DLD1 (cell line): ENCODE measurements around the gene HDGFL3.
"Not testable (repeated sequence)": the region's sequence is repeated elsewhere in the genome, so short reads cannot be mapped to it uniquely, and the experiment has no call there.

ENCODE experiments used
- in situ Hi-C: cut with HindIII; loops from 2 replicates; pipeline ENCODE4 v1.10.0; 2017; ENCODE audit warnings: low sequenced_read_pairs

HDGFL3 gene

DNA sequence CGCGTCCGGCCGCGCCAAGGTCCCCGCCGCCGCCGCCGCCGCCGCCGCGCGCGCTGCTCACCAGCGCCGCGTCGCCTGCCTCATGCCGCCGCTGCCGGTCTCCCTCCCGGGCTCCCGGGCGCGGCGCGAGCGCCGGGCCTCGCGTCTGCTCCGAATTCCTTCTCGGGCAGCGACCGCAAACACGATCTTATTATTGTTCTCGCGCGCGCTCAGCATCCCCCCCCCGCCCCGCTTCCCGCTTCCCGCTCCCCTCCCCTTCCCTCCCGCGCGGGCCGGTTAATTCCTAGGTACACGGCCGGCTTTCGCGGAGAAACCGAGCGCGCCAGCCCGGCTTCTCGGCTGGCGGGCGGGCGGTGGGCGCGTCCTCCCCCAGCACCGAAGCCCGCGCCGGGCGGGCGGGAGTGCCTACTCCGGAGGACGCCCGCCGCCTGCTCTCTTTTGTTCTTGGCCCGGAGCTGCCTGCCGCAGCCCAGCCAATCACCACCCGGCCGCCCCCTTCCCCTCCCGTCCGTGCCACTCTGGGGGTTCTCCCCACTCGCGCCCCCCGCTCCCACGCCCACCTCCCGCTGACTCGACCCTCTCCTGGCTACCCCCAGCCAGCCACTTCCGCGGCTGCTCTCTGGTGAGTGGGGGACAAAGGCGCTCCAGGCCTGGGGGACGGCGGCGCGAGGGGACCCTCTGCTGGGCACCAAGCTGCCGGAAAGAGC, at the start of gene HDGFL3:
TSS of gene HDGFL3 (minus strand) at position 164 of the 707 bp plus-strand sequence. CDS start 409 bp downstream, outside the sequence.
- in situ Hi-C loops = no loop called here

DNA sequence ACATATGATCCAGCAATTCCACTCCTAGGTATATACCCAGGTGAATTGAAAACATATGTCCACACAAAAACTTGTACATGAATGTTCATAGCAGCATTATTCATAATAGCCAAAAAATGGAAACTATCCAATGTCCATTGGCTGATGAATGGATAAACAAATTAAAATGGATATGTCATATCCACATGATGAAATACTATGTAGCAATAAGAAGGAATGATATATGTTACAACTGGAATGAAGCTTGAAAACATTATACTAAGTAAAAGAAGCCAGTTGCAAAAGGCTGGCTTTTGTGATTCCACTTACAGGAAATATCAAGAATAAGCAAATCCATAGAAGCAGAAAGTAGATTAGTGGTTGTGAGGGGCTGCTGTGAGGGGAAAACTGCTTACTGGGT, 43.2 kb upstream of the HDGFL3 start:
- in situ Hi-C loops = no loop called here

DNA sequence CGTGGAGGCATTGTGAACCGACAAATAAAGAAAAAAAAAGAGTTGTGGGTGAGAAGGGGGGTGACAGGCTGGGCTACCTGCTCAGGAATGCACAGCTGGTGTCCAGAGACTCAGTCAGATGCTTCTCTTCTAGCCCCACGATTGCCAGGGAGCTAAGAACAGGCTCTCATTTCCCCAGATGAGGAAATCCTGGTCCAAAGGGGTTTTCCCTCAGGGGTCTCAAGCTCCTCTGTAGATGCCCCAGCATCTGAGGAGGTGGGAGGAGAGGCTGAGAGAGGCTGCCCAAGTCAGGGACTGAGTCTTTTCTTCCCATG, 41.4 kb upstream of the HDGFL3 start:
- in situ Hi-C loops = no loop called here

DNA sequence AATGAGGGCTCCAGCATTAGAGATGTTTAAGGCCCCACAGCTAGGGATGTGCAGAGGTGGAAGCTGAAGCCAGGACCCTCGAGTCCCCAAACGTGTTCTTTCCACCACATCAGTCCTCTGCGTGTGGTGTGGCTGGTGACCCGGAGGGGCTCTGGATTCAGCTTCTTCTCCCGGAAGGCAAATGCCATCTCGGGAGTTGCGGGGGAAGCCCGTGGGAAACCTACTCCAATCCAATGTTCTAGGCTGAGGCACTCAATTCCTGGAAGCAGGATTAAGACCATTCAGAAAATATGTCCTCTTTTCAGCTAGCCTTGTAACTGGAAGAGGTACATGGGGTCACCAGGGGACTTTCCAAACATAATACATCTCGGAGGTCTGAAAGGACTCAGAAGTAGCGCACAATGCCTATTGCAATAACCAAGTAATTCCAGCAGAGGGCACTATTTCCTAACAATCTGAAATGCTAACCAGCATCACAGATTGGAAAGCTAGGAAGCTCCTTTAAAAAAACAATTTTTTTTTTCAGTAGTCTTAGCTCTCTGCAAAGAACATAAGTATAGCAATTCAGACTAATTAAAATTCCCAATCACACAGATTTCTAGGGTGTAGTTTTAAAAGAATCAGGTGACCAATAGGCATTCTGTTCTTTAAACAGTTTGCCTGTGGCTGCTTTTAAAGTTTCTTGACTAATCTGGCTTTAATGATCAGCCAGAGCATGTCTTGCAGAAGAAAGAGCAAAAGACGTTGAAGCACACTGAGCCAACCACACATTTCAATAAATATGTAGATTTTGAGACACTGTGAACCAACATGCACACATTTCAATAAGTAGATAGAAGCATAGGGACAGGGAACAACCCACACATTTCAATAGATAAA, 40.8 kb upstream of the HDGFL3 start:
- in situ Hi-C loops = no loop called here

DNA sequence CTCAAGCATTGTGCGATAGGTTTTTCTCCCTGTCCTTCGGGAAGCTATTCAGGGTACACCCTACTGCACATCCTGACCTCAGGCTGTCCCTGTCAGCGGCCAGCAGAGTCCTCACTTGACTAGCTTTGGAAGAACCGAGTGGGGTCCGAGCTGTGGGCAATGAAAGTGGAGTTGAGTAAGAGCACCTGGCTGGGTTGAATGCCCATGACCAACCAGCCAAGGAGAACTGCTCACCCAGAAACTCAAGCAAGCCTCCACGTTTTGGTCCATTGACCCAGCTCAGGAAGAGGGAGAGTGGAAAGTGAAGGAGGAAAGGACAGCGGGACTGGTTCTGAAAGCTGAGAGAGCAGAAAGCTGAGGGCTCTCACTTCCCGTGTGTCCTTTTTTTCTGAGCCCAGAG, 36.0 kb upstream of the HDGFL3 start:
- in situ Hi-C loops = no loop called here

DNA sequence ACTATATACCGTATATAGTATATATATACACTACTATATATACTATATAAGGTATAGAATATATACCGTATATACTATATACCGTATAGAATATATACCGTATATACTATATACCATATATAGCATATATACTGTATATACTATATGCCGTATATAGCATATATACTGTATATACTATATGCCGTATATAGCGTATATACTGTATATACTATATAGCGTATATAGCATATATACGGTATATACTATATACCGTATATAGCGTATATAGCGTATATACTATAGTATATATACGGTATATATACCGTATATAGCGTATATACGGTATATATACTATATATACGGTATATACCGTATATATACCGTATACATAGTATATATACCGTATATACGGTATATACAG, 22.6 kb upstream of the HDGFL3 start:
- in situ Hi-C loops = no loop called here

DNA sequence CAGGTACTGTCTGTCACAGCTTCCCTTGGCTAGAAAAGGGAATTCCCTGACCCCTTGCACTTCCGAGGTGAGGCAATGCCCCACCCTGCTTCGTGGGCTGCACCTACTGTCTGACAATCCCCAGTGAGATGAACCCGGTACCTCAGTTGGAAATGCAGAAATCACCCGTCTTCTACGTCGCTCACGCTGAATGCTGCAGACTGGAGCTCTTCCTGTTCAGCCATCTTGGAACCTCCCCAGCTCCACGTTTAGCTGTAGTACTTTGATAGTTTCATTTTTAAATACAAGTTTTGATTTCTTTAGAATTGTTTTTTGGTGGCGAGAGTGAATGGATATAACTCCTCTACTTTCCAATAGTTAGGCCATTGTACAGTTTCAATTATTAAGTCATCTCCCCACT, 17.8 kb upstream of the HDGFL3 start:
- in situ Hi-C loops = no loop called here

DNA sequence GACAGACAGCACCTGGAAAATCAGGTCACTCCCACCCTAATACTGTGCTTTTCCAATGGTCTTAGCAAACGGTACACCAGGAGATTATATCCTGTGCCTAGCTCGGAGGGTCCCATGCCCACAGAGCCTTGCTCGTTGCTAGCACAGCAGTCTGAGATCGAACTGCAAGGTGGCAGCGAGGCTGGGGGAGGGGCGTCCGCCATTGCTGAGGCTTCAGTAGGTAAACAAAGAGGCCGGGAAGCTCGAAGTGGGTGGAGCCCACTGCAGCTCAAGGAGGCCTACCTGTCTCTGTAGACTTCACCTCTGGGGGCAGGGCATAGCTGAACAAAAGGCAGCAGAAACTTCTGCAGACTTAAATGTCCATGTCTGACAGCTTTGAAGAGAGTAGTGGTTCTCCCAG, 14.2 kb upstream of the HDGFL3 start:
- in situ Hi-C loops = not testable (repeated sequence)

DNA sequence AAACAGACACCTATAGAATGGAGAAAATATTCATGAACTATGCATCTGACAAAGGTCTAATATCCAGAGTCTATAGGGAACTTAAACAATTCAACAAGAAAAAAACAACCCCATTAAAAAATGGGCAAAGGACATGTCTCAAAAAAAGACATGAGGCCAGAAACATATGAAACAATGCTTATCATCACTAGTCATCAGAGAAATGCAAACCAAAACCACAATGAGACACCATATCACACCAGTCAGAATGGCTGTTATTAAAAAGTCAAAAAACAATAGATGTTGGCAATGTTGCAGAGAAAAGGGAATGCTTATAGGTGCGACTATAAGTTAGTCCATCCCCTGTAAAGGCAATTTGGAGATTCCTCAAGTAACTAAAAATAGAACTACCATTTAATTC, 11.4 kb upstream of the HDGFL3 start:
- in situ Hi-C loops = no loop called here

DNA sequence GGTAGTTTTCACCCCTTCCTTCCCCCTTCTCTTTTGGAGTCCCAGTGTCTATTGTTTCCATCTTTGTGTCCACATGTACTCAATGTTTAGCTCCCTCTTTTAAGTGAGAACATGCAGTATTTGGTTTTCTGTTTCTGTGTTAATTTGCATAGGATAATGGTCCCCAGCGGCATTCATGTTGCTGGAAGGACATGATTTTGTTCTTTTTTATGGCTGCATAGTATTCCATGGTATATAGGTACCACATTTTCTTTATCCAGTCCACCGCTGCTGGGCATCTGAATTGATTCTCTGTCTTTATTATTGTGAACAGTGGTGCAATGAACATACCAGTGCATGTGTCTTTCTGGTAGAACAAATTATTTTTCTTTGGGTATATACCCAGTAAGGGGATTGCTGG, 7.7 kb upstream of the HDGFL3 start:
- in situ Hi-C loops = no loop called here

DNA sequence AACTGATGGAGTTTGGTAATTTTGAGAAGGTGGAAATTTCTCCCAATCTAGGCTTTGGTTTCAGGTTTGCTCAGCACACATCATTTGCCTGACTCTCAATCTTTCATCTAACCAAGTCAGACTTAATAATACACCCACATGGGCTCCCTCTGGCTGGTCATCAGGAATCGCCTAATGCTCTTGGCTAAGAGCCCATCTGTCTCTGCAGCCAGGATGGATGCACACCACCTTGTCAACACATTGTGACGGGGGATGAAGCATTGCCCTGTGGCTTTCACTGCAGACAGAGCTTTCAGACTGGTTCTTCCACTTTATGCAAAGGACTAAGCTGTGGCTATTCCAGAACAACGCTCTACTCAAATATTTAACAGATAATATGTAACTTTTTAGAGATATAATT, 3.0 kb upstream of the HDGFL3 start:
- in situ Hi-C loops = no loop called here

DNA sequence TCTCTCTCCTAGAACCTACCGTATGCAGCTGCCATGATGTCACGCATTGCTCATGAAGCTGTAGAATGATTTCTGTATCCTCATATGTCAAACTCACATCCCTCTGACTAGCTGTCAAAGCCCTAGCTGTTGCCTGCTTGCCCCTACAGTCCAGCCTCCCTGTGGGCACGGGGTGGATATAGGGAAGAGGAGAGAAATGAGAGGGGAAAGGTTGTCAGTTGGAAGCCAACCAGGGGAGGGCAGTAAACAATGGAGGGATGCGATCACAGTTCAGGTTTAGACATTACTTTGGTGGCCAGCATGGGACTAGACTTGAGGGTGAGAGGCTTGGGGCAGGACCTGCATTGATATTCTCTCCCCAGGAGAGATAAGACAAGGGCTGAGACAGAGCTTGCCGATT, 1.7 kb upstream of the HDGFL3 start:
- in situ Hi-C loops = no loop called here

DNA sequence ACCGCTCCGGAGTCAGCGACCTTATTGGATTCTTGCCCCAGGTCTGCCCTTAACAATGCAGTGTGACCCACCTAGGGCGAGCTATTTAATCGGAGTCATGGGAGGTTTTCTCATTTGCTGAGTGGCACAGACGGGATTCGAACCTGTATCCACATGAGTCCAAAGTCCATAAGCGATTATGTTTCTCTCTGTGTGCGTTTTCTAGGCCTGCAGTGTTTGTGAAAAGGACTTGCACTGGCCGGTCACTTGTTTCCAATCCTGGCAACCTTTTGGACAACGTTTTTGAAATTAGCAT, 691 bp upstream of the HDGFL3 start:
- in situ Hi-C loops = no loop called here

DNA sequence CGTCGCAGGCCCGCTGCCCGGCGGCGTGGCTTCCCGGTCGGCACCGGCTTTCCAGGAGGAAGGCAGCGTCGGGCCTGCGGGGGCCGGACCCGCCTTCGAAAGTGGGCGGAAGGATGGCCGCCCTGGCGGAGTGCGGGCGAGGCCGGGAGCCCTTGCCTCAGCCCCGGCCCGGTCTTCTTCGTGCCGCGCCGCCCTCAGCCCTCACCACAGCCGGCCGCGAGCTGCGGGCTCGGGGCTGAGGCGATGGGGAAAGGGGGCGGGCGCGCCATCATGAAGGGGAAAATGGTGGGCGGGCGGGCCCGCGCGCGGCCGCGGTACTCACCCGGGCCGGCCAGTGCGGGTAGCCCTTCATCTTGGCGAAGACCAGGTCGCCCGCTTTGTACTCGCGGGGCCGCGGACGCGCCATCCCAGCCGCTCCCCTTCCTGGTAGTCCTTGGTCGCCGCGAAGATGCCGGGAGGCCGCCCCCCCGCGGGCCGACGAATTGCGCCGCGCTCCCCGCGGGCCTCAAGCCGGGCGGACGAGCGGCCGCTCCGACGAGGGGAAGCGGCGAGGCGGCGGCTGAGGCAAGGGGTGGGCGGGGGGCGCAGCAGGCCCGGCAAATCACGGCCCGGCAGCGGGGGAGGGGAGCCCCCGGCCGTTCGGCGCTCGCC, 489 bp downstream of the HDGFL3 start:
- in situ Hi-C loops = no loop called here

DNA sequence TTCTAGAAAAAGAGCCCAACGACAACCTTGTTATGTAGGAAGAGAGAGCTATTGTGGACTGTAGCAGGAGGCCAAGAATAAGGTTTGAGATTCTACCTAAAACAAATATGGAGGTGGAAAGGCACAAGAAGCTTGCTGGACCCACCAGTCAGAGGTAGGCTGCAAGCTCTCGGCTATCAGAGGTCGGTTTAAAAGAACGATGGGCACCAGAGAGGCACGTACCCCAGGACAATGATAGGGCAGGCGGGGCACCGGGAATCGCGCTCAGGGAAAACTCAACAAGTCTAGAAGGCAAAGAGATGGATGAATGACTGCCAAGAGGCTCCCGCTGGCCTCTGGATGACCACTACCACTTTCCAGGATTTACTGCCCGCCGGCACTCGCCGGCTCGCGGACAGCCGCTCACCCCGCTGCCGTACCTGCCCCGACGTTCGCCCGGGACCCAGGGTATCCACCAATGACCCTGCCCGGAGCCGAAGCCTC, 1.1 kb downstream of the HDGFL3 start:
- in situ Hi-C loops = no loop called here

DNA sequence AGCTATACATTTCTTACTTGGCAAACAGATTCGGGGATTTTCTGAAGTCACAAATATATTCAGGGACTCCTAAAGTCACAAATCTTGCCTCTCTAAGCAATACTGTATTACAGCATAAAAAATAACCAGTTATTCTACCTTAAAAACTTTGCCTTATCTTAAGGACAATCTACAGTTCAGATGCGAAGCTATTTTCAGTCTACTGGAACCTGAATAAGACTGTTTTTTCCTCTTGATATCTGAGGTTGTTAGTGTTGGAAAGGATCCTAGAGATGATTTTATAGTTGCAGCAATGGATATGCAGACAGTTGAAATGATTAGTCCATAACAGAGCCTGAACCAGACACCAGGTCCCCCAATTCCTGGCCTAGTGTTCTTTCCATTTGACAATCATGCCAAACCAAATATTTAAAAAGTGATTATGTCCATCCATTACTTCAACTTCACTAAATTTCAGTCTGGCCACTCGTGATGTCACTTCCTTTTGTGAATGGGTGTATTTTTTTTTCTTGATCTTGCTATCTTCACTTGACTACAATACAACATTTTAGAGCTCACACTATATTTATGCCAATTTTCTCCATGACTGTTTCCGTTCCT, 1.8 kb downstream of the HDGFL3 start:
- in situ Hi-C loops = no loop called here

DNA sequence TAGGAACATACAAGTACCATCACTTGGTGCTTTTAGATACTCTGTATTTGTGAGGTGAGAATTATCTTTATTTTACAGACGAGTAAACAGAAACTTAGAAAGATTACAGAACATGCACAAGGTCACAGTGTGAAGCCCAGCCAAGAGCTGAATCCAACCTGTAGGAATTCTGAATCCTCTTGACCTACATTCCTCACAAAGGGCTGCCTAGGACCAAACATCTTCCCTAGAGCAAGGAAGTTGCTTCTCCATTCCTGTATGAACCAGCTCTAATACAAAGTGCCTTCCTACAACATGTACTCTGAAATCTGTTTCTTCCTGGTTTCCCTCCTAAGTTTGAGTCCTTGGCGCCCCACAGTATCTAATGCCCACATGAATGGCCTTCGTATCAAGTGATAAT, 2.9 kb downstream of the HDGFL3 start:
- in situ Hi-C loops = no loop called here

DNA sequence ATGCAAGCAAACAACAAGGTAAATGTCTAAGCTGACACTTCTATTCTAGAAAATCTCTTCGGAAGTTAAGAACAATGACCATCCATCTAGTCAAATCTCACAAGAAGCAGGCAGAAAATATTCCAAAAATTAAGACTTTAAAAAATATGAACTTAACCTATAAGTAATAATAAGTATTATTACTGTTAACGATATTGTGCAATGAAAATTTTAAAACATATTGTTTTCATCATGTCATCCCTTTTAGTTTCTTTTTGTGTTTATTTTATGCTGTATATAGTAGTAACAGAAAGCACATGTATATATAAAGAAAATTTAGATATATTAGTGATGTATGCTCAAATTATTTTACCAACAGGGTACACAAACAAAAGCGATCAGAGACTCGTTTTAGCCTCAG, 4.1 kb downstream of the HDGFL3 start:
- in situ Hi-C loops = no loop called here

DNA sequence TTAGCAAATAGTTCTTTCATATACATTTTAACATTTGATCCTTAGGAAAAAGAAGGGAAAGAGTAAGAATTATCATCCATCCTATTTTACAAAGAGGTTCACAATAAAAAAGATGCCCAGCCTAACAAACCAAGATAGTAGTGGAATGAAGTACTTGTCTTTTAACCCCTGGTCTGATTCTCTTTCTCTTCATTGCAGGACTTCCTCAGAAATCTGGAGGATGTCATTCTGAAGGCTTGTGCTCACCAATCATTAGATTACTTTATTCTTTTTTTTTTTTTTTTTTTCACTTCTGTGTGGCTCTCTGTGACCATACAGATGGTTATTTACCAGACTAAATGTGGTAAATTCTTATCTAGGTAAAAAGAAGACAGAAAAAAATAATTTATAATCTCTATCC, 7.0 kb downstream of the HDGFL3 start:
- in situ Hi-C loops = no loop called here

DNA sequence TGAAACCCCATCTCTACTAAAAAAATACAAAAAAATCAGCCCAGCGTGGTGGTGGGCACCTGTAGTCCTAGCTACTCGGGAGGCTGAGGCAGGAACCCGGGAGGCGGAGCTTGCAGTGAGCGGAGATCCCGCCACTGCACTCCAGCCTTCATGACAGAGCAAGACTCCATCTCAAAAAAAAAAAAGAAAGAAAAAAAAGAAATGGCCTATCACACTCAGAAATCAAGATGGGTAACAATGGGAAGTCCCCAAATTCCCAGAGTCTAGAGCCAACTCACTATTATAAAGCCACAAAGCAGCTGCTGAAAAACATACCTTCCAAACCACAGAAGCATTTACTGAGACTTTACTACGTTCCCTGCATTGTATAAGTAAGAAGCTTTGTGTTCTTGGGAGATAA, 7.5 kb downstream of the HDGFL3 start:
- in situ Hi-C loops = no loop called here

DNA sequence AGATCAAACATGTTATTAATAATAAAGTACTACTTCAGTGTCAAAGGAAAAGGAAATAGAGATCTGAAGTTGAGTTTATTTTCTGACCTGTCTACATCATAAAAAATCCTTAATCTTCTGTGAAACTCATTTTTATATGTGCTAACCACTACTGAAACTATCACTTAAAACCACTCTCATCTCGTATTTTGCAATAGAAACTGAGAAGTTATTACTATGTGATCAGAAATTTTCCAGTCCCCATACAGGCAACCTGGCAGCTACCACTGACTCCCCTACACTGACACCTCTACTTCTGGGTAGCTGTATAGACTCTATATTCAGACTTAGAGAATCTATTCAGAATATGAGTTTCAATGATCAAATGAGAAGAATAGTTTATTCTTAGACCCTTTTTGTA, 8.3 kb downstream of the HDGFL3 start:
- in situ Hi-C loops = no loop called here

DNA sequence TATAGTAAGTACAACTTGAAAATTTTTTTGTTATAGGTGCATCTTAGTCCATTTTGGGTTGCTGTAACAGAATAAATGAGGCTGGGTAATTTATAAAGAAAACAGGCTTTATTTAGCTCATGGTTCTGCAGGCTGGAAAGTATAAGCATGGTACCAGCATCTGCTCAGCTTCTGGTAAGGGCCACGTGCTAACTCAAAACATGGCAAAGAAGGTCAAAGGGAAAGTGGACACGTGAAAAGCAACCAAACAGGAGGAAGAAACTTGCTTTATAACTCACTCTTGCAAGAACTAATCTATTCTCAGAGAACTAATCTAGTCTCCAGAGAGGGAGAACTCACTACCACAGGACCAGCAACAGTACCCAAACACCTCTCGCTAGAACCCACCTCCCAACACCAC, 9.1 kb downstream of the HDGFL3 start:
- in situ Hi-C loops = no loop called here
